Ishikawa (cell line): ENCODE measurements around the gene CCSER2.

Experiments
- CEBPB ChIP-seq: IDR thresholded peaks from 2 replicates; pipeline ENCODE4 v1.6.1; 2012
- CREB1 ChIP-seq: IDR thresholded peaks from 2 replicates; pipeline ENCODE4 v1.6.1; 2012; ENCODE audit warnings: low read depth
- EGR1 ChIP-seq: IDR thresholded peaks from 2 replicates; pipeline ENCODE4 v1.6.1; 2012
- EP300 ChIP-seq: IDR thresholded peaks from 2 replicates; pipeline ENCODE4 v1.6.1; 2012; ENCODE audit warnings: borderline replicate concordance
- FOXM1 ChIP-seq: IDR thresholded peaks from 2 replicates; pipeline ENCODE4 v1.6.1; 2012; ENCODE audit warnings: low read depth, borderline replicate concordance
- MAX ChIP-seq: IDR thresholded peaks from 2 replicates; pipeline ENCODE4 v1.6.1; 2012
- NFIC ChIP-seq: IDR thresholded peaks from 2 replicates; pipeline ENCODE4 v1.6.1; 2012
- RAD21 ChIP-seq: IDR thresholded peaks from 2 replicates; pipeline ENCODE4 v1.6.1; 2012; ENCODE audit warnings: low read depth
- REST ChIP-seq: IDR thresholded peaks from 2 replicates; pipeline ENCODE4 v1.6.1; 2012; ENCODE audit warnings: low read depth, mild to moderate bottlenecking
- TAF1 ChIP-seq: IDR thresholded peaks from 2 replicates; pipeline ENCODE4 v1.6.1; 2012; ENCODE audit warnings: low read depth, mild to moderate bottlenecking
- TCF12 ChIP-seq: IDR thresholded peaks from 2 replicates; pipeline ENCODE4 v1.6.1; 2012; ENCODE audit warnings: low read depth
- TEAD4 ChIP-seq: IDR thresholded peaks from 2 replicates; pipeline ENCODE4 v1.6.1; 2012
- YY1 ChIP-seq: IDR thresholded peaks from 2 replicates; pipeline ENCODE4 v1.6.1; 2012; ENCODE audit warnings: low read depth
- ZBTB7A ChIP-seq: IDR thresholded peaks from 2 replicates; pipeline ENCODE4 v1.6.1; 2012; ENCODE audit warnings: low read depth

The CCSER2 gene

GRCh38 chr10:84511106-84511505 lies 182.7 kb downstream of the CCSER2 start:
- TF ChIP-seq REST (no peak), CEBPB (no peak), RAD21 (no peak), TCF12 (no peak), MAX (no peak)

- TF ChIP-seq MAX (no peak), TCF12 (no peak), FOXM1 (no peak), TAF1 (no peak), RAD21 (no peak), NFIC (no peak), ZBTB7A (no peak), EP300 (no peak), CEBPB (no peak), YY1 (no peak)
These were observed 183.4 kb downstream of the CCSER2 start for GRCh38 chr10:84511709-84512285.

- no peak for TF ChIP-seq CEBPB
These were observed 189.2 kb downstream of the CCSER2 start for GRCh38 chr10:84517554-84517953.

GRCh38 chr10:84519235-84519634 lies 190.8 kb downstream of the CCSER2 start:
- TF ChIP-seq RAD21, result no peak
- TF ChIP-seq EP300, result no peak
- TF ChIP-seq EGR1, result no peak
- TF ChIP-seq FOXM1, result no peak

- TF ChIP-seq YY1, result no peak
- TF ChIP-seq NFIC, result no peak
- no peak for TF ChIP-seq CREB1
- no peak for TF ChIP-seq EGR1
- no peak for TF ChIP-seq MAX
- no peak for TF ChIP-seq RAD21
- TF ChIP-seq CEBPB, result no peak
- no peak for TF ChIP-seq EP300
- no peak for TF ChIP-seq ZBTB7A
- no peak for TF ChIP-seq TCF12
- TF ChIP-seq FOXM1, result no peak
These were observed 192.6 kb downstream of the CCSER2 start for GRCh38 chr10:84521013-84521412.

- TF ChIP-seq ZBTB7A (no peak), CREB1 (no peak), EGR1 (no peak), YY1 (no peak), FOXM1 (no peak), TCF12 (no peak), MAX (no peak), TAF1 (no peak), NFIC (no peak), CEBPB (no peak), TEAD4 (no peak)
These were observed 193.1 kb downstream of the CCSER2 start for GRCh38 chr10:84521468-84521867.

- no peak for TF ChIP-seq NFIC
- no peak for TF ChIP-seq REST
- TF ChIP-seq YY1, result no peak
- no peak for TF ChIP-seq TCF12
- no peak for TF ChIP-seq TAF1
- no peak for TF ChIP-seq FOXM1
- TF ChIP-seq TEAD4, result no peak
- TF ChIP-seq CEBPB, result no peak
These were observed 194.4 kb downstream of the CCSER2 start for GRCh38 chr10:84522612-84523462.
